Vagina (tissue), 2 donors: ENCODE results near the gene OPRD1.

ENCODE experiments used
- POLR2A ChIP-seq, 2 donors: fragments of 450-650 bp; IDR thresholded peaks; one replicate each; pipeline ENCODE4 v1.6.1; 2017; ENCODE audit warnings: antibody characterized with exemption in 2 of 2, mild to moderate bottlenecking in 2 of 2, moderate library complexity in 2 of 2
- TF ChIP-seq, protein P1 (sequence below), 3 experiments: fragments of 450-650 bp in 2 of 3; fragments of 200-600 bp in 1 of 3; sonication (generic) in 1 of 3; IDR thresholded peaks; one replicate each; pipeline ENCODE4 v1.5.1; 2017 to 2019; ENCODE audit warnings: antibody characterized with exemption in 3 of 3, mild to moderate bottlenecking in 2 of 3, moderate library complexity in 2 of 3

DNA sequence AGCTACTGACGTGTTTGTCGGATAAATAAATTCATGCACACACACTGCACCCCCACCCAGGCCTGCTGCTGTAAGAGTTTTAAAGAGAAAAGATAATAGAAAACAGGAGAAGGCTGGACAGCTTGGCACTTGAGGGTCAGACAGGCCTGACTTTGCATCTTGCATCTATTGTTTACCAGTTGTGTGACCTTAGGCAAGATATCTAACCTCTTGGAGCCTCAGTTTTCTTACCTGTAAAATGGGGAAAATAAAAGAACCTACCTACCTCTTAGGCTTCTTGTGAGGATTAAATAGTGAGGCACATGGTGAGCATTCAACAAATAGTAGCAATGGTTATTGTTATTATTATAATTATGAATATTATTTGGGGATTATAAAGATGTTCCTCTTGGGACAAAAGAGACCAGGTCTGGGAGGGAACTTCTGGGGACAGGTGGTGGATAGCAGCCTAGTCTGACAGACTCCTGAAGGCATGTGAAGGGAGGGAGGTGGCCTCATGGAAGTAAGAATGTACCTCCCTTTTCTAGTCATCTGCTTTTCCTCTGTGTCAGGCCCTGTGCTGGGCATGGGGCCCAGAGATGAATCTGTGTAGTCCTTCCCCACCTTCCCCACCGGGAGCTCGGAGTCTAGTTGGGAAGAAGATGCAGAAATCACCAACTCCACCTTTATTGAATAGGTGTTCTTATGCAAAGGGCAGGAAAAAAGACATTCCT is 84.1 kb downstream of the OPRD1 start:
- TF ChIP-seq, protein P1, sequence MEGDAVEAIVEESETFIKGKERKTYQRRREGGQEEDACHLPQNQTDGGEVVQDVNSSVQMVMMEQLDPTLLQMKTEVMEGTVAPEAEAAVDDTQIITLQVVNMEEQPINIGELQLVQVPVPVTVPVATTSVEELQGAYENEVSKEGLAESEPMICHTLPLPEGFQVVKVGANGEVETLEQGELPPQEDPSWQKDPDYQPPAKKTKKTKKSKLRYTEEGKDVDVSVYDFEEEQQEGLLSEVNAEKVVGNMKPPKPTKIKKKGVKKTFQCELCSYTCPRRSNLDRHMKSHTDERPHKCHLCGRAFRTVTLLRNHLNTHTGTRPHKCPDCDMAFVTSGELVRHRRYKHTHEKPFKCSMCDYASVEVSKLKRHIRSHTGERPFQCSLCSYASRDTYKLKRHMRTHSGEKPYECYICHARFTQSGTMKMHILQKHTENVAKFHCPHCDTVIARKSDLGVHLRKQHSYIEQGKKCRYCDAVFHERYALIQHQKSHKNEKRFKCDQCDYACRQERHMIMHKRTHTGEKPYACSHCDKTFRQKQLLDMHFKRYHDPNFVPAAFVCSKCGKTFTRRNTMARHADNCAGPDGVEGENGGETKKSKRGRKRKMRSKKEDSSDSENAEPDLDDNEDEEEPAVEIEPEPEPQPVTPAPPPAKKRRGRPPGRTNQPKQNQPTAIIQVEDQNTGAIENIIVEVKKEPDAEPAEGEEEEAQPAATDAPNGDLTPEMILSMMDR (IDR thresholded peaks at IDR 0.05) = no peak
- TF ChIP-seq POLR2A (IDR thresholded peaks at IDR 0.05) = no peak
